GM12878 (cell line): ENCODE results near the gene FARS2. TPM values are rescaled to one million over a fixed set of nuclear protein-coding genes. Genes with fewer than 3 reads are reported as not detected.

Experiments
- ATAC-seq: fragments of 200-7000 bp; cut with Tn5 transposase; 3 replicates; pipeline ENCODE4 v1.9.1; 2020; ENCODE audit warnings: mild to moderate bottlenecking, moderate library complexity
- BruUV-seq: library from RNA; stranded (reverse); fragments of 400-500 nt; replicated peaks from 2 replicates; lab custom pipeline; 2021; lab: Mats Ljungman, UMichigan
- CTCF ChIA-PET: fragments of 300-600 bp; sonication (Branson Sonifier 250); formaldehyde crosslinking; extraction: SDS; loops from one replicate; lab custom pipeline; 2021; ENCODE audit warnings: inconsistent platforms; lab: Yijun Ruan, JAX
- POLR2A ChIA-PET: fragments of 350-600 bp; formaldehyde crosslinking; extraction: SDS; loops from one replicate; lab custom pipeline; 2021; ENCODE audit warnings: inconsistent platforms; lab: Charles Lee
- RAD21 ChIA-PET: fragments of 300-600 bp; sonication (Branson Sonifier 250); formaldehyde crosslinking; loops from one replicate; lab custom pipeline; 2023; ENCODE audit warnings: antibody characterized with exemption; ENCODE audit not compliant: unreplicated experiment; lab: Charles Lee
- SMC1A ChIA-PET: fragments of 300-600 bp; sonication (Branson Sonifier 250); formaldehyde crosslinking; loops from one replicate; lab custom pipeline; 2023; ENCODE audit not compliant: unreplicated experiment, uncharacterized antibody; lab: Charles Lee
- DNase-seq: peaks from one replicate; pipeline ENCODE4 v3.0.0-alpha.2; 2011; ENCODE audit warnings: low read depth, low spot score
- FAIRE-seq: peaks from 3 replicates; lab custom pipeline; 2011; peaks lifted over from hg19 to GRCh38; lab: Jason Lieb, UNC
- H2AFZ ChIP-seq: 2 replicates; pipeline ENCODE4 v1.6.0; 2011; ENCODE audit warnings: low read depth, low read length, control low read depth; ENCODE audit not compliant: control insufficient read depth
- H3K27ac ChIP-seq: 2 replicates; pipeline ENCODE4 v1.5.1; 2011; ENCODE audit warnings: control low read depth; ENCODE audit not compliant: control insufficient read depth, insufficient read depth
- H3K27me3 ChIP-seq, 2 experiments: replicated peaks in 1 of 2; 2 replicates each; pipeline versions ENCODE4 v1.6.0 to v1.6.1; 2011; ENCODE audit warnings: low read length in 1 of 2; ENCODE audit not compliant: control insufficient read depth in 2 of 2, insufficient read depth in 2 of 2
- H3K36me3 ChIP-seq, 2 experiments: 2 replicates each; pipeline ENCODE4 v1.5.1; 2011; ENCODE audit warnings: low read length in 1 of 2; ENCODE audit not compliant: control insufficient read depth in 2 of 2, insufficient read depth in 2 of 2
- H3K4me1 ChIP-seq: 2 replicates; pipeline ENCODE4 v1.6.1; 2011; ENCODE audit warnings: mild to moderate bottlenecking, low read length, moderate library complexity, mixed read lengths; ENCODE audit not compliant: control insufficient read depth, insufficient read depth
- H3K4me2 ChIP-seq: 2 replicates; pipeline ENCODE4 v1.6.0; 2011; ENCODE audit warnings: control low read depth; ENCODE audit not compliant: control insufficient read depth, insufficient read depth
- H3K4me3 ChIP-seq: fragments of 200-600 bp; sonication (generic); 2 replicates; pipeline ENCODE4 v1.5.1; 2016
- H3K79me2 ChIP-seq: 2 replicates; pipeline ENCODE4 v1.6.0; 2011; ENCODE audit warnings: low read length; ENCODE audit not compliant: control insufficient read depth, insufficient read depth
- H3K9ac ChIP-seq: 2 replicates; pipeline ENCODE4 v1.8.0; 2011; ENCODE audit warnings: low read length, control low read depth, mixed read lengths; ENCODE audit not compliant: control insufficient read depth, insufficient read depth
- H3K9me3 ChIP-seq: replicated peaks from 3 replicates; pipeline ENCODE4 v1.5.1; 2011; ENCODE audit warnings: mild to moderate bottlenecking, low read length; ENCODE audit not compliant: control insufficient read depth, insufficient read depth
- H4K20me1 ChIP-seq: 2 replicates; pipeline ENCODE4 v1.6.0; 2011; ENCODE audit not compliant: control insufficient read depth, insufficient read depth
- ETV6 ChIP-seq, 2 experiments: fragments of 450-650 bp in 1 of 2; IDR thresholded peaks in 1 of 2; conservative IDR thresholded peaks in 1 of 2; 2 replicates each; pipeline ENCODE4 v1.6.1; 2014; ENCODE audit warnings: antibody characterized with exemption in 1 of 2, borderline replicate concordance in 1 of 2, low read depth in 1 of 2, mild to moderate bottlenecking in 1 of 2, moderate library complexity in 1 of 2
- RAD51 ChIP-seq: fragments of 450-650 bp; IDR thresholded peaks from 2 replicates; pipeline ENCODE4 v1.6.1; 2016; ENCODE audit warnings: moderate library complexity, mild to moderate bottlenecking, inconsistent platforms
- WGBS: methylation state at CpG from one replicate; pipeline ENCODE4 v1.1.6; 2016; ENCODE audit warnings: low lambda C conversion rate; ENCODE audit not compliant: insufficient replicate concordance, insufficient coverage; ENCODE audit errors: missing lambda C conversion rate; 5-methylcytosine and 5-hydroxymethylcytosine counted together
- in situ Hi-C: fragments of 300-500 bp; cut with MboI; formaldehyde crosslinking; loops from 9 replicates; pipeline ENCODE4 v1.14.3; 2018; ENCODE audit warnings: mixed read lengths
- intact Hi-C: fragments of 100-400 bp; cut with micrococcal nuclease; formaldehyde crosslinking; loops from one replicate; pipeline ENCODE4 v1.14.2; 2022; ENCODE audit not compliant: unreplicated experiment
- polyA plus RNA-seq, 11 experiments: library from polyadenylated mRNA; depleted of rRNA in 4 of 11; unstranded in 6 of 11; stranded (reverse) in 5 of 11; fragments of >200 nt; fragmentation: Nextera tagmentation in 4 of 11; fragmentation: Illumina TruSeq in 1 of 11; extraction: Ambion mirVana in 4 of 11; extraction: Trizol in 1 of 11; gene quantifications; 1 replicate in 1 of 11; 2 replicates in 10 of 11; pipeline versions ENCODE4 v1.2.1 to v1.2.3, GENCODE V29; 2011 to 2016; ENCODE audit warnings: inconsistent platforms in 2 of 11, missing spikeins in 2 of 11, low read depth in 1 of 11
- total RNA-seq, 4 experiments: library from RNA; depleted of rRNA in 3 of 4; stranded (reverse); fragments of >200 nt in 3 of 4; fragmentation: Illumina TruSeq in 1 of 4; extraction: Trizol in 1 of 4; gene quantifications; 2 replicates each; pipeline versions ENCODE4 v1.2.1 to v1.2.3, GENCODE V29; 2013 to 2021
- TF ChIP-seq, protein P1 (sequence below): fragments of 450-650 bp; IDR thresholded peaks from 2 replicates; pipeline ENCODE4 v1.6.1; 2016; ENCODE audit warnings: mild to moderate bottlenecking
- TF ChIP-seq, protein P2 (sequence below): fragments of 450-650 bp; conservative IDR thresholded peaks from 2 replicates; pipeline ENCODE4 v1.6.1; 2017; ENCODE audit warnings: mild to moderate bottlenecking, moderate library complexity
- TF ChIP-seq, protein P3 (sequence below): fragments of 450-650 bp; IDR thresholded peaks from 2 replicates; pipeline ENCODE4 v1.6.1; 2017; ENCODE audit warnings: mild to moderate bottlenecking, moderate library complexity

The FARS2 gene
- total and polyA plus RNA-seq, 10 of the 15 experiments (the other 5 are each of a cell fraction or from before 2014, with no cell fraction given): 16.8 to 46.7 (median 25.6) TPM

DNA sequence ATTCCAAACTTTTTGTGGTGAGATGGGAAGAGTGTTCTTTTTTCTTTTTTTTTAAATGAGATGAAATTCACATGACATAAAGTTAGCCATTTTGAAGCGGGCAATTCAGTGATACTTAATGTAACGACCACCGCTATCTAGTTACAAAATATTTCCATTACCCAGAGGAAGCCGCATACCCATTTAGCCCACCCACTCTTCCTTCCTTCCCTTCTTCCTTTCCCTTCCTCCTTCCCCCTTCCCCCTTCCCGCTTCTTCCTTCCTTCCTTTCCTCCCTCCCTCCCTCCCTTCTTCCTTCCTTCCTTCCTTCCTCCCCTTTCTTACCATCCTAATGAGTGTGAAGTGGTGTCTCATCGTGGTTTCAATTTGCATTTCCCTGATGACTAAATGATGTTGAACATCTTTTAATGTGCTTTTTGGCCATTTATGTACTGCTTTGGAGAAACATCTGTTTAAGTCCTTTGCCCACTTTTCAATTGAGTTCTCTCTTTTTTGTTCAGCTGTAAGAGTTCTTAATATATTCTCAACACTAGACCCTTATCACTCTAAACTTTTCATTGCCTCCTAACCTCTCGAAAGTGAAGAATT lies 371.1 kb downstream of the FARS2 start:
- no peak overlapping the region for H3K27ac ChIP-seq
- DNase-seq: no peak
- in situ Hi-C loops (no loop called here), intact Hi-C loops (no loop called here)
- H3K79me2 ChIP-seq: no peaks in the 10 kb centered on the region
- H3K9me3 ChIP-seq: no peaks in the 10 kb centered on the region
- SMC1A ChIA-PET: interaction anchor here (1.0 to 1.9 kb wide), 3 partner anchors 10 to 167 kb away, joined by 3 to 7 read pairs (median 3); no protein-coding TSS in a partner anchor
- CTCF ChIA-PET: no interaction called here
- no peaks in the 10 kb centered on the region for H3K27me3 ChIP-seq
- H3K4me1 ChIP-seq: peaks cover 3% of the 10 kb centered on the region
- WGBS: 78% methylated on average over 7 of the region's 7 CpGs
- no peaks in the 10 kb centered on the region for H4K20me1 ChIP-seq
- no TSS peak for BruUV-seq
- no peak overlapping the region for H2AFZ ChIP-seq
- no peak overlapping the region for H3K9ac ChIP-seq
- H3K4me3 ChIP-seq: no peak overlapping the region
- TF ChIP-seq ETV6 (conservative IDR thresholded peaks at IDR 0.05 in 1 of 2, IDR thresholded peaks at IDR 0.05 in 1 of 2; ENCODE audit: borderline replicate concordance in 1 of 2, low read depth in 1 of 2): 0 out of 4 replicates have a peak, but pooled peaks of 1 of the 2 experiments have one; percentile 35
- TF ChIP-seq RAD51: no peak
- TF ChIP-seq, all 136 proteins: peak for 1
- RAD21 ChIA-PET: no interaction called here
- no peak for ATAC-seq
- Histone ChIP-seq H3K4me2 (no peak overlapping the region), H3K36me3 (no peaks in the 10 kb centered on the region)
- POLR2A ChIA-PET: no interaction called here
- no peak for FAIRE-seq

- in situ Hi-C loops (no loop called here), intact Hi-C loops (no loop called here)
- ATAC-seq (no peak), FAIRE-seq (no peak), DNase-seq (no peak)
- Histone ChIP-seq H3K36me3 (no peaks in the 10 kb centered on the region), H2AFZ (no peak overlapping the region), H3K4me1 (no peaks in the 10 kb centered on the region), H3K9me3 (no peaks in the 10 kb centered on the region), H4K20me1 (no peaks in the 10 kb centered on the region), H3K4me2 (no peak overlapping the region), H3K79me2 (no peaks in the 10 kb centered on the region), H3K27me3 (no peaks in the 10 kb centered on the region), H3K27ac (no peak overlapping the region), H3K4me3 (no peak overlapping the region), H3K9ac (no peak overlapping the region)
- SMC1A ChIA-PET: interaction anchor here (1.0 to 1.9 kb wide), 3 partner anchors 8 to 163 kb away, joined by 3 to 7 read pairs (median 3); no protein-coding TSS in a partner anchor
- BruUV-seq: no TSS peak
- CTCF ChIA-PET: interaction anchor here (1.1 to 1.3 kb wide), 2 partner anchors 163 kb away, joined by 3 to 5 read pairs; no protein-coding TSS in a partner anchor
- 52% methylated on average over 4 of the region's 4 CpGs for WGBS
- RAD21 ChIA-PET: no interaction called here
- POLR2A ChIA-PET: interaction anchor here (1.2 kb wide), 1 partner anchor 12 kb away, joined by 3 read pairs; no protein-coding TSS in a partner anchor
- TF ChIP-seq, protein P1, sequence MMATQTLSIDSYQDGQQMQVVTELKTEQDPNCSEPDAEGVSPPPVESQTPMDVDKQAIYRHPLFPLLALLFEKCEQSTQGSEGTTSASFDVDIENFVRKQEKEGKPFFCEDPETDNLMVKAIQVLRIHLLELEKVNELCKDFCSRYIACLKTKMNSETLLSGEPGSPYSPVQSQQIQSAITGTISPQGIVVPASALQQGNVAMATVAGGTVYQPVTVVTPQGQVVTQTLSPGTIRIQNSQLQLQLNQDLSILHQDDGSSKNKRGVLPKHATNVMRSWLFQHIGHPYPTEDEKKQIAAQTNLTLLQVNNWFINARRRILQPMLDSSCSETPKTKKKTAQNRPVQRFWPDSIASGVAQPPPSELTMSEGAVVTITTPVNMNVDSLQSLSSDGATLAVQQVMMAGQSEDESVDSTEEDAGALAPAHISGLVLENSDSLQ: no peak
- TF ChIP-seq, protein P2, sequence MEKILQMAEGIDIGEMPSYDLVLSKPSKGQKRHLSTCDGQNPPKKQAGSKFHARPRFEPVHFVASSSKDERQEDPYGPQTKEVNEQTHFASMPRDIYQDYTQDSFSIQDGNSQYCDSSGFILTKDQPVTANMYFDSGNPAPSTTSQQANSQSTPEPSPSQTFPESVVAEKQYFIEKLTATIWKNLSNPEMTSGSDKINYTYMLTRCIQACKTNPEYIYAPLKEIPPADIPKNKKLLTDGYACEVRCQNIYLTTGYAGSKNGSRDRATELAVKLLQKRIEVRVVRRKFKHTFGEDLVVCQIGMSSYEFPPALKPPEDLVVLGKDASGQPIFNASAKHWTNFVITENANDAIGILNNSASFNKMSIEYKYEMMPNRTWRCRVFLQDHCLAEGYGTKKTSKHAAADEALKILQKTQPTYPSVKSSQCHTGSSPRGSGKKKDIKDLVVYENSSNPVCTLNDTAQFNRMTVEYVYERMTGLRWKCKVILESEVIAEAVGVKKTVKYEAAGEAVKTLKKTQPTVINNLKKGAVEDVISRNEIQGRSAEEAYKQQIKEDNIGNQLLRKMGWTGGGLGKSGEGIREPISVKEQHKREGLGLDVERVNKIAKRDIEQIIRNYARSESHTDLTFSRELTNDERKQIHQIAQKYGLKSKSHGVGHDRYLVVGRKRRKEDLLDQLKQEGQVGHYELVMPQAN: no peak
- TF ChIP-seq, protein P3, sequence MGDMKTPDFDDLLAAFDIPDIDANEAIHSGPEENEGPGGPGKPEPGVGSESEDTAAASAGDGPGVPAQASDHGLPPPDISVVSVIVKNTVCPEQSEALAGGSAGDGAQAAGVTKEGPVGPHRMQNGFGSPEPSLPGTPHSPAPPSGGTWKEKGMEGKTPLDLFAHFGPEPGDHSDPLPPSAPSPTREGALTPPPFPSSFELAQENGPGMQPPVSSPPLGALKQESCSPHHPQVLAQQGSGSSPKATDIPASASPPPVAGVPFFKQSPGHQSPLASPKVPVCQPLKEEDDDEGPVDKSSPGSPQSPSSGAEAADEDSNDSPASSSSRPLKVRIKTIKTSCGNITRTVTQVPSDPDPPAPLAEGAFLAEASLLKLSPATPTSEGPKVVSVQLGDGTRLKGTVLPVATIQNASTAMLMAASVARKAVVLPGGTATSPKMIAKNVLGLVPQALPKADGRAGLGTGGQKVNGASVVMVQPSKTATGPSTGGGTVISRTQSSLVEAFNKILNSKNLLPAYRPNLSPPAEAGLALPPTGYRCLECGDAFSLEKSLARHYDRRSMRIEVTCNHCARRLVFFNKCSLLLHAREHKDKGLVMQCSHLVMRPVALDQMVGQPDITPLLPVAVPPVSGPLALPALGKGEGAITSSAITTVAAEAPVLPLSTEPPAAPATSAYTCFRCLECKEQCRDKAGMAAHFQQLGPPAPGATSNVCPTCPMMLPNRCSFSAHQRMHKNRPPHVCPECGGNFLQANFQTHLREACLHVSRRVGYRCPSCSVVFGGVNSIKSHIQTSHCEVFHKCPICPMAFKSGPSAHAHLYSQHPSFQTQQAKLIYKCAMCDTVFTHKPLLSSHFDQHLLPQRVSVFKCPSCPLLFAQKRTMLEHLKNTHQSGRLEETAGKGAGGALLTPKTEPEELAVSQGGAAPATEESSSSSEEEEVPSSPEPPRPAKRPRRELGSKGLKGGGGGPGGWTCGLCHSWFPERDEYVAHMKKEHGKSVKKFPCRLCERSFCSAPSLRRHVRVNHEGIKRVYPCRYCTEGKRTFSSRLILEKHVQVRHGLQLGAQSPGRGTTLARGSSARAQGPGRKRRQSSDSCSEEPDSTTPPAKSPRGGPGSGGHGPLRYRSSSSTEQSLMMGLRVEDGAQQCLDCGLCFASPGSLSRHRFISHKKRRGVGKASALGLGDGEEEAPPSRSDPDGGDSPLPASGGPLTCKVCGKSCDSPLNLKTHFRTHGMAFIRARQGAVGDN: no peak
These were observed 373.2 kb downstream of the FARS2 start for GRCh38 chr6:5634525-5634924.
